GM12878 (cell line): ENCODE data around the gene ACADL. TPM values are rescaled to one million over a fixed set of nuclear protein-coding genes. Genes with fewer than 3 reads are reported as not detected.

Experiments
- ATAC-seq: fragments of 200-7000 bp; cut with Tn5 transposase; 3 replicates; pipeline ENCODE4 v1.9.1; 2020; ENCODE audit warnings: mild to moderate bottlenecking, moderate library complexity
- BruUV-seq: library from RNA; stranded (reverse); fragments of 400-500 nt; replicated peaks from 2 replicates; lab custom pipeline; 2021; lab: Mats Ljungman, UMichigan
- CTCF ChIA-PET: fragments of 300-600 bp; sonication (Branson Sonifier 250); formaldehyde crosslinking; extraction: SDS; loops from one replicate; lab custom pipeline; 2021; ENCODE audit warnings: inconsistent platforms; lab: Yijun Ruan, JAX
- POLR2A ChIA-PET: fragments of 350-600 bp; formaldehyde crosslinking; extraction: SDS; loops from one replicate; lab custom pipeline; 2021; ENCODE audit warnings: inconsistent platforms; lab: Charles Lee
- RAD21 ChIA-PET: fragments of 300-600 bp; sonication (Branson Sonifier 250); formaldehyde crosslinking; loops from one replicate; lab custom pipeline; 2023; ENCODE audit warnings: antibody characterized with exemption; ENCODE audit not compliant: unreplicated experiment; lab: Charles Lee
- SMC1A ChIA-PET: fragments of 300-600 bp; sonication (Branson Sonifier 250); formaldehyde crosslinking; loops from one replicate; lab custom pipeline; 2023; ENCODE audit not compliant: unreplicated experiment, uncharacterized antibody; lab: Charles Lee
- DNase-seq: peaks from one replicate; pipeline ENCODE4 v3.0.0-alpha.2; 2011; ENCODE audit warnings: low read depth, low spot score
- FAIRE-seq: peaks from 3 replicates; lab custom pipeline; 2011; peaks lifted over from hg19 to GRCh38; lab: Jason Lieb, UNC
- H2AFZ ChIP-seq: 2 replicates; pipeline ENCODE4 v1.6.0; 2011; ENCODE audit warnings: low read depth, low read length, control low read depth; ENCODE audit not compliant: control insufficient read depth
- H3K27ac ChIP-seq: 2 replicates; pipeline ENCODE4 v1.5.1; 2011; ENCODE audit warnings: control low read depth; ENCODE audit not compliant: control insufficient read depth, insufficient read depth
- H3K27me3 ChIP-seq, 2 experiments: replicated peaks in 1 of 2; 2 replicates each; pipeline versions ENCODE4 v1.6.0 to v1.6.1; 2011; ENCODE audit warnings: low read length in 1 of 2; ENCODE audit not compliant: control insufficient read depth in 2 of 2, insufficient read depth in 2 of 2
- H3K36me3 ChIP-seq, 2 experiments: 2 replicates each; pipeline ENCODE4 v1.5.1; 2011; ENCODE audit warnings: low read length in 1 of 2; ENCODE audit not compliant: control insufficient read depth in 2 of 2, insufficient read depth in 2 of 2
- H3K4me1 ChIP-seq: 2 replicates; pipeline ENCODE4 v1.6.1; 2011; ENCODE audit warnings: mild to moderate bottlenecking, low read length, moderate library complexity, mixed read lengths; ENCODE audit not compliant: control insufficient read depth, insufficient read depth
- H3K4me2 ChIP-seq: 2 replicates; pipeline ENCODE4 v1.6.0; 2011; ENCODE audit warnings: control low read depth; ENCODE audit not compliant: control insufficient read depth, insufficient read depth
- H3K4me3 ChIP-seq: fragments of 200-600 bp; sonication (generic); 2 replicates; pipeline ENCODE4 v1.5.1; 2016
- H3K79me2 ChIP-seq: 2 replicates; pipeline ENCODE4 v1.6.0; 2011; ENCODE audit warnings: low read length; ENCODE audit not compliant: control insufficient read depth, insufficient read depth
- H3K9ac ChIP-seq: 2 replicates; pipeline ENCODE4 v1.8.0; 2011; ENCODE audit warnings: low read length, control low read depth, mixed read lengths; ENCODE audit not compliant: control insufficient read depth, insufficient read depth
- H3K9me3 ChIP-seq: replicated peaks from 3 replicates; pipeline ENCODE4 v1.5.1; 2011; ENCODE audit warnings: mild to moderate bottlenecking, low read length; ENCODE audit not compliant: control insufficient read depth, insufficient read depth
- H4K20me1 ChIP-seq: 2 replicates; pipeline ENCODE4 v1.6.0; 2011; ENCODE audit not compliant: control insufficient read depth, insufficient read depth
- E4F1 ChIP-seq: fragments of 450-650 bp; IDR thresholded peaks from 2 replicates; pipeline ENCODE4 v1.6.1; 2018; ENCODE audit warnings: borderline replicate concordance, mild to moderate bottlenecking; ENCODE audit not compliant: partially characterized antibody
- HCFC1 ChIP-seq: fragments of 150-350 bp; IDR thresholded peaks from 2 replicates; pipeline ENCODE4 v1.6.1; 2014; ENCODE audit warnings: low read length
- IKZF1 ChIP-seq: fragments of 450-650 bp; conservative IDR thresholded peaks from 2 replicates; pipeline ENCODE4 v1.6.1; 2017; ENCODE audit warnings: antibody characterized with exemption, mild to moderate bottlenecking
- JUNB ChIP-seq: IDR thresholded peaks from 2 replicates; pipeline ENCODE4 v1.6.1; 2016; ENCODE audit warnings: antibody characterized with exemption, mild to moderate bottlenecking
- LARP7 ChIP-seq: fragments of 450-650 bp; IDR thresholded peaks from 2 replicates; pipeline ENCODE4 v1.6.1; 2017; ENCODE audit warnings: mild to moderate bottlenecking
- MTA3 ChIP-seq: IDR thresholded peaks from 2 replicates; pipeline ENCODE4 v1.6.1; 2012; ENCODE audit warnings: low read length, inconsistent platforms, borderline replicate concordance
- MYC ChIP-seq: IDR thresholded peaks from 2 replicates; pipeline ENCODE4 v1.6.1; 2011; ENCODE audit warnings: mild to moderate bottlenecking, low read length, moderate library complexity, inconsistent platforms; ENCODE audit not compliant: insufficient read depth, insufficient replicate concordance, insufficient read length, severe bottlenecking
- NKRF ChIP-seq: fragments of 450-650 bp; conservative IDR thresholded peaks from 2 replicates; pipeline ENCODE4 v1.6.1; 2017; ENCODE audit warnings: mild to moderate bottlenecking, moderate library complexity
- SIN3A ChIP-seq: IDR thresholded peaks from 2 replicates; pipeline ENCODE4 v1.6.1; 2012; ENCODE audit warnings: low read depth, low read length, improper control_type of control experiment
- TARDBP ChIP-seq: IDR thresholded peaks from 2 replicates; pipeline ENCODE4 v1.6.1; 2016; ENCODE audit warnings: borderline replicate concordance
- ZNF207 ChIP-seq: fragments of 450-650 bp; IDR thresholded peaks from 2 replicates; pipeline ENCODE4 v1.6.1; 2014; ENCODE audit warnings: antibody characterized with exemption, mild to moderate bottlenecking, borderline replicate concordance
- ZZZ3 ChIP-seq: IDR thresholded peaks from 2 replicates; pipeline ENCODE4 v1.6.1; 2011; ENCODE audit warnings: low read depth; ENCODE audit not compliant: control insufficient read depth, insufficient read length
- WGBS: methylation state at CpG from one replicate; pipeline ENCODE4 v1.1.6; 2016; ENCODE audit warnings: low lambda C conversion rate; ENCODE audit not compliant: insufficient replicate concordance, insufficient coverage; ENCODE audit errors: missing lambda C conversion rate; 5-methylcytosine and 5-hydroxymethylcytosine counted together
- in situ Hi-C: fragments of 300-500 bp; cut with MboI; formaldehyde crosslinking; loops from 9 replicates; pipeline ENCODE4 v1.14.3; 2018; ENCODE audit warnings: mixed read lengths
- intact Hi-C: fragments of 100-400 bp; cut with micrococcal nuclease; formaldehyde crosslinking; loops from one replicate; pipeline ENCODE4 v1.14.2; 2022; ENCODE audit not compliant: unreplicated experiment
- polyA plus RNA-seq, 11 experiments: library from polyadenylated mRNA; depleted of rRNA in 4 of 11; unstranded in 6 of 11; stranded (reverse) in 5 of 11; fragments of >200 nt; fragmentation: Nextera tagmentation in 4 of 11; fragmentation: Illumina TruSeq in 1 of 11; extraction: Ambion mirVana in 4 of 11; extraction: Trizol in 1 of 11; gene quantifications; 1 replicate in 1 of 11; 2 replicates in 10 of 11; pipeline versions ENCODE4 v1.2.1 to v1.2.3, GENCODE V29; 2011 to 2016; ENCODE audit warnings: inconsistent platforms in 2 of 11, missing spikeins in 2 of 11, low read depth in 1 of 11
- total RNA-seq, 4 experiments: library from RNA; depleted of rRNA in 3 of 4; stranded (reverse); fragments of >200 nt in 3 of 4; fragmentation: Illumina TruSeq in 1 of 4; extraction: Trizol in 1 of 4; gene quantifications; 2 replicates each; pipeline versions ENCODE4 v1.2.1 to v1.2.3, GENCODE V29; 2013 to 2021

ACADL gene
- total and polyA plus RNA-seq, 10 of the 15 experiments (the other 5 are each of a cell fraction or from before 2014, with no cell fraction given) = not detected

DNA sequence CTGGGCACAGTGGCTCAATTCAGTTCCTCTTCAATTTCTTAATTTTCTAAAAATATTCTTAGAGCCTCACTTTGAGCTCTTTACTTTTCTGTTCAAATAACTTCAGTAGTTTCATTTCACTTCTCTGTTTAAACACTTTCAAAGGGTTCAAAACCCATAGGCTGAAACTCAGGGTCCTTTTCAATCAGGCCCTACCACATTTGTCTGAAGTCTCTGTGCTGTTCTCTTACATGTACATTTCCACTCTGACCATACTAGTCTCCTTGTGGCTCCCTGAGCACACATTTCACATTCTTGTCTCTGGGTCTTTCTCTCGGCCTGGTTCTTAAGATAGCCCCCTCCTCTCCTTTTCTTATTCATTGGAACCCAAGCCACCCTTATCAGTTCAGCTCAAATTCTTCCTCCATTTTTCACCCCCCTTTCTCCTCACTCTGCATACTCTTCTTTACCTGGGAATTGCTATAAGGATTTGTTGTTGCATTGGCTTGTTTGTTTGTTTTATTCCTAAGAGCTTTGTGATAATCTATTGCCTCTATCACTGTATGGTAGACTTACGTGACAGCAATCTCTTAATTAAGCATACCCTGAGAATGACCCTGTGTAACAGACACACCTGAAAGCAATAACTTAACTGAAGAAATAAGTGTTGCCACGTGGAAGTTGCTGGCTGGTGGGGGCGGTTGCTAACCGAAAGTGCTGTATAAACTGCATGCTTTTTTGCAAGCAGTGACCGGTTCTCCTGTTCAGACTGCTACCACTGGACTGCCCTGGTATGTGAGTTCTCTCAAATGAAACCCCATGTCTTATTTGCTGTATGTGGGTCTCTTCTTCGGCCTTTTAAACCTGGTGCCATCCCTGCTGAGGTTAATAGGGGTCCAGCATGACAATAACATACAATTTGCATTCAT, 27.7 kb upstream of the ACADL start:
- H3K9ac ChIP-seq = no peak overlapping the region
- no peak overlapping the region for H3K4me3 ChIP-seq
- no peaks in the 10 kb centered on the region for H4K20me1 ChIP-seq
- intact Hi-C loops = no loop called here
- H3K27me3 ChIP-seq = no peaks in the 10 kb centered on the region
- H3K79me2 ChIP-seq = no peaks in the 10 kb centered on the region
- 43% methylated on average over 7 of the region's 7 CpGs for WGBS
- CTCF ChIA-PET = interaction anchor here (1.6 to 2.4 kb wide), 2 partner anchors 12 to 84 kb away, joined by 4 to 5 read pairs; no protein-coding TSS in a partner anchor
- no peak overlapping the region for H3K27ac ChIP-seq
- H3K36me3 ChIP-seq = no peaks in the 10 kb centered on the region
- TF ChIP-seq SIN3A = no peak
- TF ChIP-seq MTA3 = no peak
- TF ChIP-seq ZZZ3 = no peak
- TF ChIP-seq E4F1 = no peak
- TF ChIP-seq LARP7 = no peak
- no peak for TF ChIP-seq IKZF1
- no peak for TF ChIP-seq HCFC1
- no peak for TF ChIP-seq TARDBP
- TF ChIP-seq MYC = no peak
- no peak for TF ChIP-seq ZNF207
- no peak for TF ChIP-seq NKRF
- no peak for TF ChIP-seq JUNB
- TF ChIP-seq, all 136 proteins: peak for 0
- DNase-seq = no peak
- POLR2A ChIA-PET = no interaction called here
- SMC1A ChIA-PET = interaction anchor here (0.8 to 1.6 kb wide), 4 partner anchors 15 to 146 kb away, joined by 3 to 10 read pairs (median 3); no protein-coding TSS in a partner anchor
- RAD21 ChIA-PET = interaction anchor here (1.1 kb wide), 1 partner anchor 10 kb away, joined by 5 read pairs; no protein-coding TSS in a partner anchor
- Histone ChIP-seq H3K4me1 (no peaks in the 10 kb centered on the region), H3K4me2 (no peak overlapping the region), H3K9me3 (no peaks in the 10 kb centered on the region), H2AFZ (no peak overlapping the region)
- no TSS peak for BruUV-seq
- no peak for FAIRE-seq
- peak; percentile 19; the same call in 2 of the 3 replicates for ATAC-seq
- in situ Hi-C loops = no loop called here
